CD4-positive, alpha-beta T cell treated with Interleukin-15 for 4 hours (primary cell): Measurements from ENCODE around the gene ZC3H14.

Experiments
- DNase-seq: peaks from one replicate; pipeline ENCODE4 v3.0.0-alpha.2; 2020; ENCODE audit warnings: low spot score

Gene ZC3H14

GRCh38 chr14:88551094-88551870 is 11.6 kb upstream of the ZC3H14 start:
- peak; percentile 39 for DNase-seq

DNA sequence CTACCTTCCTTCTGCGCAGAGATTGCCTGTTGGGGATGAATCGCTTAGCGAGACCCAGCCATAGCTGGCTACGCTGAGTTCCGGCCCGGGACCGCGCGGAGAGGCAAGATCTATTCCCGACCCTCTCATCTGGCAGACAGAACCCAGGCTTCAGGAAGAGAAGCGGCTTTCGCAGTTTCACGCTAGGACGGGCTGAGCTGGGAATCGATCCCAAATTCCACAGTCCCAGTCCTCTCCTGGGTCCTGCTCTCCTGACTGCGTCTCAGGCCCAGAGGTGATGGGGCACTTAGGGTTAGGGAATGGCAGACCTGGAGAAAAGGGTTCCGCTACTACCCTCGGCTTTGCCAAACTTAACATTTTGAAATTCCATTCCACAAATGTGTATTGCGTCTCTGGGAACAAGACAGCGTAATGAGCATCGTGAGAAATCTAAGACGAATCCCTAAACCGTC is 10.8 kb upstream of the ZC3H14 start:
- DNase-seq, result no peak

DNA sequence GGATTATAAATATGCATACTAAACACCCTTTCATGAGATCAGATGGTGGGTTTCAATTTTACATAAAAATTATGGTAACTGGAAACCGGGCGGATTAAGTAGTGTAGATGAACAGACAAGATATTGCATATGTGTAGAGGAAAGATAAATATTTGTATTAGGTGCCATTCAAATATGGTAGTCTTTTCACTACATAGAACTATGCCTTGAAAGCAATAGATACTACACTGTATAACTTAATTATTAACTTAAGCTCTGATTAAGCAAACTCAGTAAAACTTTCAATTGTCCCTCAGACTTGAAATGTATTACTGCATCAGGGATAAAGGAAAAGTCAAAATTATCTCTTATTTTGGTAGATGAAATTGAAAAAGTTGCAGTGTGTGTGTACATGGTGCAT is 10.0 kb upstream of the ZC3H14 start:
- no peak for DNase-seq

DNA sequence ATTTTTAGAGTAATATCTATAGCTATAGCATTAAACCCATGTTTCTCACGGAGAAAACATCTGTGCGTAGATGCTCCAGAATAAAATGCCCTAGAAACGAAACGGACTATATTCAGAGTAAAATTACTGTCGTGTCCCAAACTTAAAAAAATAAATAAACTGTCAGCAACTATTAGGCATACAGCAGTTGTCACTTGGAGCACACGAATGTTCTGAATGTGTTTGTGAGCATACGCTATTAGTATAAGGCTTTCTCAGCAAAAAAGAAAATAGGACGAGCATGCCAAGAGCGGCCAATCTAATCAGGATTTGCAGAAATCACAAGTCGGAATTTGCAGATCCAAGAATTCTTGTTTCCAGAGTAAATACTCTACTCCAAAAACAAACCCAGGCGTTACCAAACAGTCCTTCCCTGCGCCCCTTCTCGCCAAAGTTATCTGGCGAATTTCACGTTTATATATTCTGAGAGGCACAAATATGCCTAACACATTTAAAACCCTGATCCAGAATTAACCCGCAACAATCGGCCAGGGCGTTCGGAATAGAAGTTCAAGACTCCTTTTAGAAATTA is 8.9 kb upstream of the ZC3H14 start:
- no peak for DNase-seq

- no peak for DNase-seq
These were observed 8.2 kb upstream of the ZC3H14 start, which contains the start of gene PTPN21 for GRCh38 chr14:88554457-88555286. Gene PTPN21 (minus strand): TSS chr14:88555007. CDS start chr14:88550417, 4,590 bp downstream.

GRCh38 chr14:88556581-88556980 is 6.3 kb upstream of the ZC3H14 start:
- DNase-seq, result no peak

- DNase-seq, result no peak
These were observed 3.0 kb upstream of the ZC3H14 start for GRCh38 chr14:88559852-88560251.

GRCh38 chr14:88562532-88562830 is 356 bp upstream of the ZC3H14 start:
- DNase-seq, result no peak

DNA sequence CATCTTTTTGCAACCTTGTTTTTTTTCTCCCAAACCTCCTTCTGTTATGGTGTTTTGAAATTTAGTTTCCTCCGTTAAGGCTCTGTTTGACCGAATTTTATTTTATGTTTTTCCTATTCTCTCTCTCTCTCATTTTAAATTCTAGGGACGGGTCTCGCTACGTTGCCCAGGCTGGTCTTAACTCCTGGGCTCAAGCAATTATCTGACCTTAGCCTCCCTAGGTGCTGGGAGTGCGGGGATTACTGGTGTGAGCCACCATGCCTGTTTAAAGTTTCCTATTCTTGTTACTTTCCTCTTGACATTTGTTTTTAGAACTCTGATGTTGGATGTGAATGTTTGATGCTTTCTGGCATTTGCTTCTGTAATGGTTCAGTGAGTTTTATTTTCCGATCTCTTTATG is 1.0 kb downstream of the ZC3H14 start:
- DNase-seq, result no peak

GRCh38 chr14:88565427-88565826 is 2.6 kb downstream of the ZC3H14 start:
- DNase-seq, result no peak

DNA sequence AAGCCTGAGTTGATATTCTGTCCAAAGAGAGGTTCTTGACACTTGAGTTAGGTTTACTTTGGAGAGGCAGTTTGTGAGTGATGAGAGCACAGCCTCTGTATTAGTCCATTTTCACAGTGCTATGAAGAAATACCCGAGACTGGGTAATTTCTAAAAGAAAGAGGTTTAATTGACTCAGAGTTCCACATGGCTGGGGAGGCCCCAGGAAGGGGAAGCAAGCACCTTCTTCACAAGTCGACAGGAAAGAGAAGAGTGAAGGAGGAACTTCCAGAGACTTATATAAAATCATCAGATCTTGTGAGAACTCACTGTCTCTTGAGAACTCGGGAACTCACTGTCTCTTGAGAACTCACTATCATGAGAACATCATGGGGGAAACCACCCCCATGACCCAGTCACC is 5.4 kb downstream of the ZC3H14 start:
- DNase-seq, result no peak

- no peak for DNase-seq
These were observed 9.3 kb downstream of the ZC3H14 start for GRCh38 chr14:88572117-88572516.

DNA sequence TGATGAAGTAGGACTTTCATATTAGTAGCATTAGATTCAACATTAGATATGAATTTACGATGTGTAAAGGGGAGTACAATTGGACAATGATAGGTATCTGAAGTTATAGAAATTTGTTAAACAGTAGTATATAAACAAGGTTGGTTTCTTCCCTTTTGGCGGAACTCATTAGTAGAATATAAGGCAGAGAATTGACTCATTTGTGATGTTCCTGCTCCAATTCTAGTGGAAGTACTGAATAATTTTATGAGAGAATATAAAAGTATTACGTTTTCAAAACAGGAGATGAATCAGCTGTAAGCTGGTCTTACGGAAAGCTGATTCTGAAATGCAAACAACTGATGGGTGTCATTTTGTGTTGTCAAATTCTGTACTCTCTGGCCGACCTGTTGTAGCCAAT is 13.4 kb downstream of the ZC3H14 start:
- DNase-seq, result no peak

- DNase-seq, result no peak
These were observed 21.6 kb downstream of the ZC3H14 start for GRCh38 chr14:88584451-88584850.

DNA sequence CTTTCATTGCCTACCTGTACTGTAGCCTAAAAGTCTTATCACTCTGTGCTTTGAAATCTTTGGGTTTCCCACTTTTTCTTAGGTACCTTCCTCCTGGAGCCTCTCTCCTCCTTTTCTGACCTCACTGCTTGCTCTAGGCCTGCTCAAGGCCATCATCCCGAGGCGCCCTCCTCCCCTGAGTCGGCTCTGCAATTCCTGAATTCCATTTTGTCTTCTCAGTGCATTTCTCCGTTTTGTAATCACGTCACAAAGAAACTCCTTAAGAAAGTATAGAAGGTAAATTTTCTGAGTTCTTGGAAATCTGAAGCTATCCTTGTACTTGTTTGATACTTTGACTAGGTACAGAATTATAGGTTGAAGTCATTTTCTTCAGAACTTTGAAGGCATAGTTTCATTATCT is 25.2 kb downstream of the ZC3H14 start:
- no peak for DNase-seq

DNA sequence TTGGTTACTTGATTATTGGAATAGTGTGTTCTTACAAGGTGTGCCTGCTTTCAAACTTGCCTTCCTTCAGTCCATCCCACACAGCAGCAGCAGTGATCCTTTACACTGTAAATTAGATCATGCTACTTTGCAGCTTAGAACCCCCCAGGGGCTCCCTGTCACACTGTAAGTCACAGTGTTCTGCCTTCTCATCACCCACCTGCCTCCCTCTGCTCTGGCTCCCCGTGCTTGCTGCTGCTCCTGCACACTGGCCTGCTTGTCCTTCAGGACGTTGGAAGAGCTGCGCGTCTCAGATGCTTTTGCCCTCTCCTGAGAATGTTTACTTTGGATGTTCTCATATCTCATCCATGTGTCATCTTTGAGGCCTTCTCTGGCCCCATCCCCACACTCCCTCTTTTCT is 27.3 kb downstream of the ZC3H14 start:
- DNase-seq, result no peak

GRCh38 chr14:88592031-88592430 is 29.2 kb downstream of the ZC3H14 start:
- no peak for DNase-seq

- DNase-seq, result no peak
These were observed 34.2 kb downstream of the ZC3H14 start for GRCh38 chr14:88597038-88597437.

GRCh38 chr14:88597601-88598000 is 34.8 kb downstream of the ZC3H14 start:
- DNase-seq, result no peak

- DNase-seq, result no peak
These were observed 35.3 kb downstream of the ZC3H14 start for GRCh38 chr14:88598097-88598675.

DNA sequence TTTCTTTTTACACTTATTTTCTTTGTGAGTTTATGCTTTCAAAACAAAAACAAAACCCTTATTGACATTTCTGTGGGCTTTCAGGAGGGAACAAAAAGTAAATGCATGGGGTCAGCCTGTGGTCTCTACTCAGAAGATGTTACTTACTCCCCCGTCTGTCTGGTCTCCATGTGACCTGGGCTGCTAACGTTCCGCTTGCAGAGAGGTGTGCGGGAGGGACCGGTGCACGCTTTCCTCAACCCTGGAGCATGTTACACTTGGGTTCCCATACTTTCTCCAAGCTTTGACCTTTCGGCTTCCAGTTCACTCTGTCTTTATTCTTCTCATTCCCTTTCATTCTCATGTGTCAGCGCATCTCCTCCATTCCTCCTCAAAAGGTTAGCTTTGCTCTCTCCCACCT is 36.5 kb downstream of the ZC3H14 start:
- no peak for DNase-seq

- DNase-seq, result no peak
These were observed 37.1 kb downstream of the ZC3H14 start for GRCh38 chr14:88599761-88600439.
